Loucy (cell line): Measurements from ENCODE around the gene ASL.

ENCODE experiments used
- H2AFZ ChIP-seq: fragments of 200-600 bp; sonication (generic); 2 replicates; pipeline ENCODE4 v1.6.0; 2016; ENCODE audit warnings: antibody characterized with exemption, mild to moderate bottlenecking, low read length, moderate library complexity
- H3F3A ChIP-seq: fragments of 200-600 bp; 2 replicates; pipeline ENCODE4 v1.6.0; 2016; ENCODE audit warnings: antibody characterized with exemption, low read depth, mild to moderate bottlenecking
- H3K27me3 ChIP-seq: fragments of 200-600 bp; sonication (generic); 2 replicates; pipeline ENCODE4 v1.6.1; 2014; ENCODE audit warnings: low read length, mild to moderate bottlenecking; ENCODE audit not compliant: insufficient read depth, poor library complexity, severe bottlenecking
- H3K36me3 ChIP-seq: fragments of 200-600 bp; sonication (generic); 2 replicates; pipeline ENCODE4 v1.6.1; 2016; ENCODE audit warnings: low read length; ENCODE audit not compliant: insufficient read depth
- H3K4me1 ChIP-seq: fragments of 200-600 bp; sonication (generic); 2 replicates; pipeline ENCODE4 v1.5.1; 2014; ENCODE audit warnings: low read length, mild to moderate bottlenecking; ENCODE audit not compliant: insufficient read depth, poor library complexity, severe bottlenecking
- H3K4me2 ChIP-seq: fragments of 200-600 bp; sonication (generic); 2 replicates; pipeline ENCODE4 v1.6.0; 2014; ENCODE audit warnings: antibody characterized with exemption, low read length, low read depth, mild to moderate bottlenecking; ENCODE audit not compliant: poor library complexity, severe bottlenecking
- H3K4me3 ChIP-seq: fragments of 200-600 bp; sonication (generic); 2 replicates; pipeline ENCODE4 v1.5.1; 2014; ENCODE audit warnings: low read length, mild to moderate bottlenecking, mixed read lengths; ENCODE audit not compliant: poor library complexity, severe bottlenecking
- H3K79me2 ChIP-seq: fragments of 200-600 bp; sonication (generic); 2 replicates; pipeline ENCODE4 v1.6.1; 2014; ENCODE audit warnings: low read length; ENCODE audit not compliant: insufficient read depth
- H3K9ac ChIP-seq: fragments of 200-600 bp; sonication (generic); 2 replicates; pipeline ENCODE4 v1.6.0; 2014; ENCODE audit warnings: mild to moderate bottlenecking, low read depth, low read length, moderate library complexity; ENCODE audit not compliant: poor library complexity, severe bottlenecking
- H3K9me2 ChIP-seq: fragments of 200-600 bp; sonication (generic); replicated peaks from 2 replicates; pipeline ENCODE4 v1.6.1; 2016; ENCODE audit warnings: low read depth, low read length, mixed read lengths
- H3K9me3 ChIP-seq: fragments of 200-600 bp; sonication (generic); 2 replicates; pipeline ENCODE4 v1.6.1; 2014; ENCODE audit warnings: mild to moderate bottlenecking, antibody characterized with exemption, low read length, low read depth; ENCODE audit not compliant: insufficient read depth
- H4K20me1 ChIP-seq: fragments of 200-600 bp; sonication (generic); 2 replicates; pipeline ENCODE4 v1.6.0; 2014; ENCODE audit warnings: antibody characterized with exemption, low read length, mild to moderate bottlenecking; ENCODE audit not compliant: insufficient read depth, poor library complexity, severe bottlenecking
- EZH2phosphoT487 ChIP-seq: fragments of 200-600 bp; IDR thresholded peaks from 2 replicates; pipeline ENCODE4 v1.6.1; 2018; ENCODE audit warnings: antibody characterized with exemption, mild to moderate bottlenecking, moderate library complexity, borderline replicate concordance
- TF ChIP-seq, protein P1 (sequence below): fragments of 200-600 bp; sonication (generic); conservative IDR thresholded peaks from 2 replicates; pipeline ENCODE4 v1.5.1; 2014; ENCODE audit warnings: mild to moderate bottlenecking, antibody characterized with exemption, low read length

The ASL gene

DNA sequence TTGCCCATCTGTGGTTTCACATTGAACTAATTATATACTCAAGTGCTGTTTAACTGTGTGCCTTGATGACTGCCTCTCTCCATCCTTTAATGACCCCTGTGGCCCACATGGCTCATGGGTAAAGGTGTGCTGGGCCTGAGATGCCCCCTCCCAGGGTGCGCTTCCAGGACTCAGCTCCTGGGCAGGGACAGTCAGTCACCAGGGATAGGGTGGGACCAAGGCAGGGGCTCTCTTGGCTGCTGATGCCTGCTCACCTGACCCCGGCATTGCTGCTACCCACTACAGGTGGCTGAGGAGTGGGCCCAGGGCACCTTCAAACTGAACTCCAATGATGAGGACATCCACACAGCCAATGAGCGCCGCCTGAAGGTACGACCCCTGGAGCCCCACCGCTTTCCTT is 6.5 kb downstream of the ASL start:
- no peak overlapping the region for H3K4me2 ChIP-seq
- TF ChIP-seq, protein P1, sequence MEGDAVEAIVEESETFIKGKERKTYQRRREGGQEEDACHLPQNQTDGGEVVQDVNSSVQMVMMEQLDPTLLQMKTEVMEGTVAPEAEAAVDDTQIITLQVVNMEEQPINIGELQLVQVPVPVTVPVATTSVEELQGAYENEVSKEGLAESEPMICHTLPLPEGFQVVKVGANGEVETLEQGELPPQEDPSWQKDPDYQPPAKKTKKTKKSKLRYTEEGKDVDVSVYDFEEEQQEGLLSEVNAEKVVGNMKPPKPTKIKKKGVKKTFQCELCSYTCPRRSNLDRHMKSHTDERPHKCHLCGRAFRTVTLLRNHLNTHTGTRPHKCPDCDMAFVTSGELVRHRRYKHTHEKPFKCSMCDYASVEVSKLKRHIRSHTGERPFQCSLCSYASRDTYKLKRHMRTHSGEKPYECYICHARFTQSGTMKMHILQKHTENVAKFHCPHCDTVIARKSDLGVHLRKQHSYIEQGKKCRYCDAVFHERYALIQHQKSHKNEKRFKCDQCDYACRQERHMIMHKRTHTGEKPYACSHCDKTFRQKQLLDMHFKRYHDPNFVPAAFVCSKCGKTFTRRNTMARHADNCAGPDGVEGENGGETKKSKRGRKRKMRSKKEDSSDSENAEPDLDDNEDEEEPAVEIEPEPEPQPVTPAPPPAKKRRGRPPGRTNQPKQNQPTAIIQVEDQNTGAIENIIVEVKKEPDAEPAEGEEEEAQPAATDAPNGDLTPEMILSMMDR: no peak
- TF ChIP-seq EZH2phosphoT487: no peak
- H3F3A ChIP-seq: no peaks in the 10 kb centered on the region
- no peaks in the 10 kb centered on the region for H3K9me2 ChIP-seq
- H3K4me1 ChIP-seq: peaks cover 8% of the 10 kb centered on the region
- no peaks in the 10 kb centered on the region for H3K27me3 ChIP-seq
- H3K79me2 ChIP-seq: peaks cover 2% of the 10 kb centered on the region
- no peaks in the 10 kb centered on the region for H3K36me3 ChIP-seq
- no peaks in the 10 kb centered on the region for H3K9me3 ChIP-seq
- no peak overlapping the region for H3K9ac ChIP-seq
- H3K4me3 ChIP-seq: no peak overlapping the region
- no peak overlapping the region for H2AFZ ChIP-seq
- H4K20me1 ChIP-seq: no peaks in the 10 kb centered on the region

DNA sequence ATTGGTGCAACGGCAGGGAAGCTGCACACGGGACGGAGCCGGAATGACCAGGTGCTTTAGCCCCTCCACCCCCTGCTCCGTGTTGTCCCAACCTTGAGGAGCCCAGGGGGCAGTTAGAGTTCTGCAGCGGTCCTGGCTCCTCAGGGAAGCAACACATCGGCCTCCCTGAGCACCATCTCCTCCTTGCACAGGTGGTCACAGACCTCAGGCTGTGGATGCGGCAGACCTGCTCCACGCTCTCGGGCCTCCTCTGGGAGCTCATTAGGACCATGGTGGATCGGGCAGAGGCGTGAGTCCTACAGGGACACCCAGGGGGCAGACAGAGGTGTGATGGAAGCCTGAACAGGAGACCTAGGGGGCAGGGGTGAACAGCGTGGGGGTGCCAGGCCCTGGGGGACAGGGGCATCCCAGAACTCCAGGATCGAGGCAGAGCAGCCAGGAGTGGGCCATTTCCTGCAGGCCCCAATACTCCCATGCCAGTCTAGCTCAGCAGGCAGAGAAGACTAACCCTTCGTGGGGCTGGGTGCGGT is 7.3 kb downstream of the ASL start:
- Histone ChIP-seq H3K4me2 (no peak overlapping the region), H3K9me3 (no peaks in the 10 kb centered on the region), H3K4me3 (no peak overlapping the region), H3K36me3 (no peaks in the 10 kb centered on the region), H3K9me2 (no peaks in the 10 kb centered on the region), H4K20me1 (no peaks in the 10 kb centered on the region), H3K4me1 (peaks cover 2% of the 10 kb centered on the region), H3F3A (no peaks in the 10 kb centered on the region), H2AFZ (no peak overlapping the region), H3K9ac (no peak overlapping the region), H3K79me2 (no peaks in the 10 kb centered on the region), H3K27me3 (no peaks in the 10 kb centered on the region)
- TF ChIP-seq, protein P1: no peak
- no peak for TF ChIP-seq EZH2phosphoT487

DNA sequence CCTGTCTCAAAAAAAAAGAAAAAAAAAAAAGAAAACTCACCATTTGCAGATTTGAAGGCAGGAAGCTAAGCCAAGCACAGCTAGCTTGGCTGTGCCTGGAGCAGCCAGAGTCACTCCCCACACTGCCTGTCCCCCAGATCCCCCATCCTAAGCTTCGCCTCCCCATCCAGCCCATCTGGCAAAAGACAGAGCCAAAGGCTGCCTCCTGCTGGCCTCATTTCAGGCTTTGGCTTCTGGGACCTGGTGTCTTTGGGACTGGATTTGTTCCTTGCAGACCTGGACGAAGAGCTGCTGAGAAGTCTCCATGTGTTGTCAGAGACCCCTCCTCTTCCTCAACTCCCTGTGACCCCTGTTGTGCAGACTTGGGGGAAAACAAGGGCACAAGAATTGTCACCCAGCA is 8.1 kb downstream of the ASL start:
- TF ChIP-seq, protein P1: no peak; the same call in 1 of the 2 replicates
- TF ChIP-seq EZH2phosphoT487: no peak
- Histone ChIP-seq H2AFZ (no peak overlapping the region), H3K79me2 (no peaks in the 10 kb centered on the region), H3K4me3 (no peak overlapping the region), H3F3A (no peaks in the 10 kb centered on the region), H4K20me1 (no peaks in the 10 kb centered on the region), H3K9ac (no peak overlapping the region), H3K27me3 (no peaks in the 10 kb centered on the region), H3K9me2 (no peaks in the 10 kb centered on the region), H3K4me1 (no peaks in the 10 kb centered on the region), H3K36me3 (no peaks in the 10 kb centered on the region), H3K4me2 (no peak overlapping the region), H3K9me3 (no peaks in the 10 kb centered on the region)
